Smooth muscle cell (in vitro differentiated cells): ENCODE measurements around the gene TOGARAM2. TPM values are rescaled to one million over a fixed set of nuclear protein-coding genes. Genes with fewer than 3 reads are reported as not detected.

ENCODE experiments used
- DNase-seq: peaks from one replicate; lab custom pipeline; 2025; ENCODE audit not compliant: unreplicated experiment; lab: John Stamatoyannopoulos, UW
- H2AFZ ChIP-seq: fragments of 200-600 bp; sonication (generic); 2 replicates; pipeline ENCODE4 v1.6.0; 2016; ENCODE audit warnings: antibody characterized with exemption, low read depth, mild to moderate bottlenecking
- H3F3A ChIP-seq: fragments of 200-600 bp; sonication (generic); 2 replicates; pipeline ENCODE4 v1.6.0; 2017; ENCODE audit warnings: antibody characterized with exemption, low read depth
- H3K27ac ChIP-seq: fragments of 200-600 bp; sonication (generic); 2 replicates; pipeline ENCODE4 v1.5.1; 2016; ENCODE audit warnings: low read depth, mild to moderate bottlenecking
- H3K27me3 ChIP-seq: fragments of 200-600 bp; sonication (generic); 2 replicates; pipeline ENCODE4 v1.6.1; 2016; ENCODE audit warnings: low read depth, mild to moderate bottlenecking
- H3K36me3 ChIP-seq: fragments of 200-600 bp; sonication (generic); 2 replicates; pipeline ENCODE4 v1.5.1; 2016; ENCODE audit warnings: low read depth
- H3K4me1 ChIP-seq: fragments of 200-600 bp; sonication (generic); 2 replicates; pipeline ENCODE4 v1.5.1; 2016; ENCODE audit warnings: low read depth
- H3K4me2 ChIP-seq: fragments of 200-600 bp; sonication (generic); 2 replicates; pipeline ENCODE4 v1.6.0; 2016; ENCODE audit warnings: mild to moderate bottlenecking
- H3K4me3 ChIP-seq: fragments of 200-600 bp; sonication (generic); 2 replicates; pipeline ENCODE4 v1.5.1; 2016; ENCODE audit warnings: mild to moderate bottlenecking
- H3K79me2 ChIP-seq: fragments of 200-600 bp; sonication (generic); 2 replicates; pipeline ENCODE4 v1.6.0; 2016; ENCODE audit warnings: low read depth, mild to moderate bottlenecking
- H3K9ac ChIP-seq: fragments of 200-600 bp; sonication (generic); 2 replicates; pipeline ENCODE4 v1.6.0; 2016; ENCODE audit warnings: low read depth
- H3K9me3 ChIP-seq: fragments of 200-600 bp; sonication (generic); replicated peaks from 2 replicates; pipeline ENCODE4 v1.5.1; 2016; ENCODE audit warnings: low read depth
- H4K20me1 ChIP-seq: fragments of 200-600 bp; sonication (generic); 2 replicates; pipeline ENCODE4 v1.6.0; 2016; ENCODE audit warnings: low read depth
- WGBS: methylation state at CpG from one replicate; pipeline ENCODE4 v1.1.7; 2016; ENCODE audit warnings: low lambda C conversion rate; 5-methylcytosine and 5-hydroxymethylcytosine counted together
- polyA plus RNA-seq: library from polyadenylated mRNA; unstranded; fragments of >200 nt; fragmentation: Nextera tagmentation; extraction: Ambion mirVana; gene quantifications from 2 replicates; pipeline ENCODE4 v1.2.1, GENCODE V29; 2016
- total RNA-seq: library from RNA; depleted of rRNA; stranded (reverse); fragments of >200 nt; gene quantifications from 2 replicates; pipeline ENCODE4 v1.2.3, GENCODE V29; 2014
- TF ChIP-seq, protein P1 (sequence below): fragments of 200-600 bp; sonication (generic); IDR thresholded peaks from 2 replicates; pipeline ENCODE4 v1.5.1; 2017; ENCODE audit warnings: borderline replicate concordance, mild to moderate bottlenecking, antibody characterized with exemption; ENCODE audit not compliant: insufficient read depth, poor library complexity, severe bottlenecking

TOGARAM2 gene
- total and polyA plus RNA-seq, 2 experiments from 2014 or later: 0.72 to 1.1 TPM

DNA sequence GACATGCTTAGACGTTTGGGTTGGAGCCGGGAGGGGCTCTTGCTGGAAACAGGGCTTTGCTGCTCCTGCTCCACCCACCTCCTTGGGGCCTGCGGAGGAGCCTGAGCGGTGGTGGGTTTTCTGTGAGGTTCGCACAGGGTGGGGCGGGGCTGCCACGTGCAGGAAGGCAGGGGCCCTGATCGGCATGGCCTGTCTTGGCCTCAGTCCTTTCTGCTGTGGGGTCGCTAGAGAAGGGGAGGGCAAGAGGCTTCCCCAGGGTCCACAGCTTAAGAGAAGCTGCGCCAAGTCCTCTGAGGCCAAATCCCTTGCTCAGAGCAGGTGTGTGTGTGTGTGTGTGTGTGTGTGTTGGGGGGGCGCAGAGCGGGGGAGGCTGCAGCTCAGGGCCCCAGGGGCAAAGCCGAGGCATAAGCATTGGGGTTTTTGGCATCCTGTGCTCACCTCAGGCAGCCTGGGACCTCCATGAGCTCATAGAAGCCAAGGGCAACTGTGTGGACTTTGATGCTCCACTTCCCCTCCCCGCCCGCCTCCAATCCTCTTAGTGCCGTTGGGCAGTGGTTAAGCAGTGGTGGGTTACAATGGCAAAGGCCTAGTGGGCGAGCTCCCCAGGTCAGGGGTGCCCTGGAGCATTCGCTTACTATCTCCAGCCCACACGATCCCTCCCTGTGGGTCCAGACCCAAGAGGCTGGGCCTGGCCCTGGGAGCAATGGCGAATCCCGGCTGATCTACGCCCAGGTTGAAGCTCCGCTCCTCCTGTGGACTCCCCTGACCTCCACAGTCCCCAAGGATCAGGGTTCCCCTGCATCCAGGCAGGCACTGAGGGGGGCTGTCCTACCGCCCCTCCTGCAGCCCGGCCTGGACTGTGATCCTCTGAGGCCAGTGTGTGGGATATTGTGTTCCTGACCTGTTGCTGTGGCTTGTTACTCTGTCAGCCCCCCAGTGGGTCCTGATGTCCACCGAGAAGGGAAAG is 28.9 kb downstream of the TOGARAM2 start:
- no peak overlapping the region for H2AFZ ChIP-seq
- H3K27ac ChIP-seq: no peak overlapping the region
- H3K4me2 ChIP-seq: peak overlapping the region; percentile 47
- no peaks in the 10 kb centered on the region for H4K20me1 ChIP-seq
- H3K27me3 ChIP-seq: no peaks in the 10 kb centered on the region
- no peak overlapping the region for H3K9ac ChIP-seq
- no peaks in the 10 kb centered on the region for H3F3A ChIP-seq
- TF ChIP-seq, protein P1, sequence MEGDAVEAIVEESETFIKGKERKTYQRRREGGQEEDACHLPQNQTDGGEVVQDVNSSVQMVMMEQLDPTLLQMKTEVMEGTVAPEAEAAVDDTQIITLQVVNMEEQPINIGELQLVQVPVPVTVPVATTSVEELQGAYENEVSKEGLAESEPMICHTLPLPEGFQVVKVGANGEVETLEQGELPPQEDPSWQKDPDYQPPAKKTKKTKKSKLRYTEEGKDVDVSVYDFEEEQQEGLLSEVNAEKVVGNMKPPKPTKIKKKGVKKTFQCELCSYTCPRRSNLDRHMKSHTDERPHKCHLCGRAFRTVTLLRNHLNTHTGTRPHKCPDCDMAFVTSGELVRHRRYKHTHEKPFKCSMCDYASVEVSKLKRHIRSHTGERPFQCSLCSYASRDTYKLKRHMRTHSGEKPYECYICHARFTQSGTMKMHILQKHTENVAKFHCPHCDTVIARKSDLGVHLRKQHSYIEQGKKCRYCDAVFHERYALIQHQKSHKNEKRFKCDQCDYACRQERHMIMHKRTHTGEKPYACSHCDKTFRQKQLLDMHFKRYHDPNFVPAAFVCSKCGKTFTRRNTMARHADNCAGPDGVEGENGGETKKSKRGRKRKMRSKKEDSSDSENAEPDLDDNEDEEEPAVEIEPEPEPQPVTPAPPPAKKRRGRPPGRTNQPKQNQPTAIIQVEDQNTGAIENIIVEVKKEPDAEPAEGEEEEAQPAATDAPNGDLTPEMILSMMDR: no peak
- no peaks in the 10 kb centered on the region for H3K36me3 ChIP-seq
- H3K79me2 ChIP-seq: no peaks in the 10 kb centered on the region
- WGBS: 77% methylated on average over 26 of the region's 26 CpGs
- peaks cover 22% of the 10 kb centered on the region for H3K4me1 ChIP-seq
- H3K4me3 ChIP-seq: no peak overlapping the region
- no peaks in the 10 kb centered on the region for H3K9me3 ChIP-seq
- no peak for DNase-seq

DNA sequence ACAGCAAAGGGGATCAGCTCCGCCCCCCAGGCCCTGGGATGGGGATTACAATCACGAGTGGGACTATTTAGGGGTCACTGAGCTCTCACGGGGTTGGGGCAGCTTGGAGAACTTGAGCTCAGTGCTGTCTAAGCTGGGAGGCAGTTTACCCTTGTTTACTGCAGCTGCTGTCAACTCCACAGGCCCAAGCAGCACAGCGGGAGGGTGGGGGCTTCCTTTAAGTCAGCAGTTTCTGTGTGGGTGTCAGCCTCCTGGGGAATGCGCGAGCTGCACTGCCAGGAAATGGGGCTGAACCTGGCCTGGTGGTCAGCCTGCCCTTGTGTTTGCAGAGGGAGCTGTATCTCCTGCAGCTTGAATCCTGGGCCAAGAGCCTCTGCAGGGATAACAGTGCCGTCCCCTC is 29.8 kb downstream of the TOGARAM2 start:
- no peak overlapping the region for H3K9ac ChIP-seq
- H3F3A ChIP-seq: no peaks in the 10 kb centered on the region
- peak overlapping the region; percentile 56 for H2AFZ ChIP-seq
- H3K79me2 ChIP-seq: no peaks in the 10 kb centered on the region
- DNase-seq: peak; percentile 18
- H3K4me2 ChIP-seq: peak overlapping the region; percentile 47
- no peaks in the 10 kb centered on the region for H3K9me3 ChIP-seq
- H3K27me3 ChIP-seq: no peaks in the 10 kb centered on the region
- peaks cover 22% of the 10 kb centered on the region for H3K4me1 ChIP-seq
- WGBS: 26% methylated on average over 7 of the region's 7 CpGs
- H4K20me1 ChIP-seq: no peaks in the 10 kb centered on the region
- TF ChIP-seq, protein P1: no peak
- H3K36me3 ChIP-seq: no peaks in the 10 kb centered on the region
- H3K27ac ChIP-seq: peak overlapping the region; percentile 23
- no peak overlapping the region for H3K4me3 ChIP-seq

DNA sequence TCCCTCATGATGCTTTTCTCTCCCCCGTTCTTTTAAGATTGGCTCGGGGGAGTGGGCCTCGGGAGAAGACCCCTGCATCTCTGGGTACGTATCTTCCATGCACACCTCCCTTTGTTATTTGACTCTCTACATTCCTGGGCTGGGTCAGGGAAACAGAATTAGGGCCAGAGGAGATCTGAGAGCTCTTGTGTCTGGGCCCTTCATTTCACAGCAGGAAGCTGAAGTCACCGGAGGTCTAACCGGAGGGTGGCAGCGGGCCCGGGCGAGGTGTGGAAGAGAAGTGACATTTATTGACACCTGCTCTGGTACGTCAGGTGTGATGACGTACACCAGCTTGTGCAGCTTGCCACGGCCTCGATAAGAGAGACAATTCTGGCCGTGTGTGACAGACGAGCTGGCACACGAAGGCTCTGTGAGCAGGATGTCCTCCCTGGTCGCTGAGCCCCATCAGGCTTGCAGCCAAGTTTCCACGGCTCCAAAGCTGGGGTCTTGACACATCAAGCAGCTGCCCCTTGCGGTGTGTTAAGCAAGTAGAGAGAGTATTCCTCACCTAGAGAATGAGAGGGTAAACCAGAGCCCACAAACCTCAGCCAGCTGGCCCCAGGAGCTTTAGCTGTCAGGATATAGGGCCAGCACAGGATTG is 30.4 kb downstream of the TOGARAM2 start:
- Histone ChIP-seq H3K36me3 (no peaks in the 10 kb centered on the region), H3K4me3 (no peak overlapping the region), H3K4me2 (peak overlapping the region; percentile 47), H2AFZ (peak overlapping the region; percentile 56), H3K79me2 (no peaks in the 10 kb centered on the region), H3K27ac (peak overlapping the region; percentile 23), H3K9me3 (no peaks in the 10 kb centered on the region), H3K9ac (no peak overlapping the region), H3F3A (no peaks in the 10 kb centered on the region), H4K20me1 (no peaks in the 10 kb centered on the region), H3K4me1 (peaks cover 22% of the 10 kb centered on the region), H3K27me3 (no peaks in the 10 kb centered on the region)
- WGBS: 59% methylated on average over 19 of the region's 19 CpGs
- TF ChIP-seq, protein P1: no peak
- no peak for DNase-seq
